22Rv1 (cell line): ENCODE results near the gene L2HGDH.

Experiments used
- ZFX ChIP-seq: fragments of 450-650 bp; IDR thresholded peaks from 2 replicates; pipeline ENCODE4 v1.6.1; 2017; ENCODE audit warnings: antibody characterized with exemption, borderline replicate concordance
- TF ChIP-seq, protein P1 (sequence below): fragments of 450-650 bp; IDR thresholded peaks from 2 replicates; pipeline ENCODE4 v1.5.1; 2017; ENCODE audit warnings: mild to moderate bottlenecking

DNA sequence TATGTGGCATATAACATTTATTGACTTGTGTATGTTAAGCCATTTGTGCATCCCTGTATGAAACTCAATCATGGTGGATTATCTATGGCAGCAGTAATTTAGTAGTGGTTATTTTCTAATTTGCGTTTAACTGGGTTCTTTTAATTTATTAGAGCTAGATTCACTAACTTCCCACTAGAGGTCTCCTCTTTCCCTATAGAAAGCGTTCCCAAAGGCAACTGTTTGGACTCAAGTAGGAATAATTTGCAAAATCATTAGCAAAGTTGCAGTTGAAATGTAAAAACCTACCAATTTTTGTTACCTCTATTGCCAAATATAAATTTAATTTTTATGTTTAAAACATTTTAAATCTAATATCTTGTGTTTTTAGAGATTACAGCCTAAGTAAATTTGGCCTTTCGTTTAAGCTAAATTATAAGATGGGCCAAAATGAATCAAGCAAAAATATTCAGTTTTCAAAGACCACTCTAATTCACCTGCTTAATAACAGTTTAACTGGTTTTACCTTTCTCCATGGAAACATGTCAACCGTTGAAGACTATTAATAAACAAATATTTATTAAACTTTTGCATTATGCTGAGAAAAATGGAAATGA lies 6.1 kb upstream of the L2HGDH start:
- TF ChIP-seq, protein P1, sequence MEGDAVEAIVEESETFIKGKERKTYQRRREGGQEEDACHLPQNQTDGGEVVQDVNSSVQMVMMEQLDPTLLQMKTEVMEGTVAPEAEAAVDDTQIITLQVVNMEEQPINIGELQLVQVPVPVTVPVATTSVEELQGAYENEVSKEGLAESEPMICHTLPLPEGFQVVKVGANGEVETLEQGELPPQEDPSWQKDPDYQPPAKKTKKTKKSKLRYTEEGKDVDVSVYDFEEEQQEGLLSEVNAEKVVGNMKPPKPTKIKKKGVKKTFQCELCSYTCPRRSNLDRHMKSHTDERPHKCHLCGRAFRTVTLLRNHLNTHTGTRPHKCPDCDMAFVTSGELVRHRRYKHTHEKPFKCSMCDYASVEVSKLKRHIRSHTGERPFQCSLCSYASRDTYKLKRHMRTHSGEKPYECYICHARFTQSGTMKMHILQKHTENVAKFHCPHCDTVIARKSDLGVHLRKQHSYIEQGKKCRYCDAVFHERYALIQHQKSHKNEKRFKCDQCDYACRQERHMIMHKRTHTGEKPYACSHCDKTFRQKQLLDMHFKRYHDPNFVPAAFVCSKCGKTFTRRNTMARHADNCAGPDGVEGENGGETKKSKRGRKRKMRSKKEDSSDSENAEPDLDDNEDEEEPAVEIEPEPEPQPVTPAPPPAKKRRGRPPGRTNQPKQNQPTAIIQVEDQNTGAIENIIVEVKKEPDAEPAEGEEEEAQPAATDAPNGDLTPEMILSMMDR = peak; percentile 82
- no peak for TF ChIP-seq ZFX
